ENCODE results near the gene SHC3. TPM values are rescaled to one million over a fixed set of nuclear protein-coding genes. Genes with fewer than 3 reads are reported as not detected.

SHC3 gene
- total and polyA plus RNA-seq, 8 donors, result 0.15 to 1.7 (median 1.0) TPM

GRCh38 chr9:89116805-89117192 lies 61.8 kb downstream of the SHC3 start:
- 82 to 91% (median 83%) methylated on average over 3 of the region's 3 CpGs for WGBS, 5 donors

DNA sequence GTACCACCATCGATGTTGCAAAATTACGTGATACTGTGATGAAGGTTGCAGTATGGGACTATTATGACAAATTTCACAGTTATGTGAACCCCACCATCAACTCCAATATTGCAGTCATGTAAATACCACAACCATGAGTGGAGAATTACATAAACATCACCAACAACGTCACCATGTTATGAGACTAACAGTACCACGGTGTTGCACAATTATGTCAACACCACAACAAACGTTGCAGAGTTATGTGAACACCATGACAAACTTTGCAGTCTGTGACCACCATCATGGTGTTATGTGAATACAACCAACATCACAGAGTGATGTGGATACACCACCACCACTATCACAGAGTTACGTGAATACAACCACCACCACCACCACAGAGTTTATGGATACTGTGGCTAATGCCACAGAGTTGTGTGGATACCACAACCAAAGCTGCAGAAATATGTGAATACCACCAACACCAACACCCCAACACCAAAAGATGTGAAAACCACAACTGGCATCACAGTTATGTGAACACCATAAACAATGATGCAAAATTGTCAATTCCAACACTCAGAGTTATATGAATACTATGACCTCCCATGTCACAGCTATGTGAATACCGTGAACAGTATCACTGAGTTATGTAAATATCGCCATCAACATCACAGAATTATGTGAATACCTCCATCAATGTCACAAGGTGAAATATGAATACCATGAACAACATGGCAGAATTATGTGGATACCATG lies 62.4 kb downstream of the SHC3 start:
- WGBS, 5 donors, result 79 to 92% (median 90%) methylated on average over 8 of the region's 8 CpGs
- Histone ChIP-seq H3K36me3 (no peaks in the 10 kb centered on the region), H3K9me3 (no peaks in the 10 kb centered on the region), H3K4me1 (no peaks in the 10 kb centered on the region), H3K27me3 (no peaks in the 10 kb centered on the region), H3K27ac (no peak overlapping the region), H3K4me3 (no peak overlapping the region)
- TF ChIP-seq CTCF (IDR thresholded peaks at IDR 0.05), result no peak
- no peak for TF ChIP-seq POLR2AphosphoS5 (IDR thresholded peaks at IDR 0.05)
- TF ChIP-seq EP300 (IDR thresholded peaks at IDR 0.05), result no peak
- TF ChIP-seq POLR2A (IDR thresholded peaks at IDR 0.05), result no peak
- intact Hi-C loops (cut with DNase I; ENCODE audit: low total_unique reads), result no loop called here
- no peak for DNase-seq

More at GRCh38 chr9:89116805-89117192, 61.8 kb downstream of the SHC3 start:
- DNase-seq, result no peak
- intact Hi-C loops (cut with DNase I; ENCODE audit: low total_unique reads), result no loop called here
- H3K27ac ChIP-seq, result no peak overlapping the region
- no peaks in the 10 kb centered on the region for H3K4me1 ChIP-seq
- H3K4me3 ChIP-seq, result no peak overlapping the region
- H3K9me3 ChIP-seq, result no peaks in the 10 kb centered on the region
- H3K27me3 ChIP-seq, result no peaks in the 10 kb centered on the region
- TF ChIP-seq EP300 (IDR thresholded peaks at IDR 0.05) (no peak), CTCF (IDR thresholded peaks at IDR 0.05) (no peak), POLR2A (IDR thresholded peaks at IDR 0.05) (no peak), POLR2AphosphoS5 (IDR thresholded peaks at IDR 0.05) (no peak)
- no peaks in the 10 kb centered on the region for H3K36me3 ChIP-seq

DNA sequence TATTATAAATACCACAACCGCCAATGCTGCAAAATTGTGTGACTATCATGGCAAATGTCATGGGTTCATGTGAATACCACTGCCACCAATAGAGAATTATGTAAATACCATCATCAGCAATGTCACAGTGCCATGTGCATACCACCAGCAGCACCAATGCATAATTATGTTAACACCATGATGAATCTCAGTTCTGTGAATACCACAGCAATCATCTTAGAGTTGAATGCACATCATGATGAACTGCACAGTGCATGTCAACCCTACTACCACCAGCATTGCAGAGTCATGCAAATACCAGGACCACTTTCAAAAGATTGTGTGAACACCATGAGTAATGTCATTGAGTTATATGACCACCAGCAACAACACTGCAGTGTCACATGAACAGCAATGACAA lies 63.2 kb downstream of the SHC3 start:
- TF ChIP-seq EP300 (IDR thresholded peaks at IDR 0.05), result no peak
- TF ChIP-seq POLR2A (IDR thresholded peaks at IDR 0.05), result no peak
- no peak for TF ChIP-seq CTCF (IDR thresholded peaks at IDR 0.05)
- Histone ChIP-seq H3K27me3 (no peaks in the 10 kb centered on the region), H3K4me3 (no peak overlapping the region), H3K9me3 (no peaks in the 10 kb centered on the region), H3K36me3 (no peaks in the 10 kb centered on the region), H3K4me1 (no peaks in the 10 kb centered on the region), H3K27ac (no peak overlapping the region)
- intact Hi-C loops (cut with DNase I; ENCODE audit: low total_unique reads), result no loop called here
- WGBS, 5 donors, result 85 to 100% (median 90%) methylated on average over 1 of the region's 1 CpG
- no peak for DNase-seq

DNA sequence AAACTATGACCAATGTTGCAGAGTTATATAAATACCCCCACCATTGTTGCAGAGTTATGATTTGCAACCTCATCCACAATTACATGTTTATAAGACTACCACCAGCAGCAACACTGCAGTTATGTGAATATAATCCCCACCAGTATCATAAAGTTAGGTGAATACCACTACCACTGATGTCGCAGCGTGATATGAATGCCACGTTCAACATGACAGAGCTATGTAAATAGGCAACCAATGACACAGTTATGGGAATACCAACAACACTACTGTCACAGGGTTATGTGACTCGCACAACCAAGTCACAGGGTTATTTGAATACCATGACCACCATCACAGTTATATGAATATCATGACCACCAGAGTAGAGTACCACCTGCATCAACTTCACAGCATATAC lies 63.9 kb downstream of the SHC3 start:
- 89 to 94% (median 93%) methylated on average over 4 of the region's 4 CpGs for WGBS, 5 donors
- Histone ChIP-seq H3K36me3 (no peaks in the 10 kb centered on the region), H3K4me3 (no peak overlapping the region), H3K9me3 (no peaks in the 10 kb centered on the region), H3K27ac (no peak overlapping the region), H3K4me1 (no peaks in the 10 kb centered on the region), H3K27me3 (no peaks in the 10 kb centered on the region)
- intact Hi-C loops (cut with DNase I; ENCODE audit: low total_unique reads), result no loop called here
- no peak for DNase-seq
- no peak for TF ChIP-seq EP300 (IDR thresholded peaks at IDR 0.05)
- TF ChIP-seq POLR2A (IDR thresholded peaks at IDR 0.05), result no peak
- no peak for TF ChIP-seq POLR2AphosphoS5 (IDR thresholded peaks at IDR 0.05)
- no peak for TF ChIP-seq CTCF (IDR thresholded peaks at IDR 0.05)

Measured in stomach (tissue), 9 donors.